DND-41 (cell line): Measurements from ENCODE around the gene ATP9A.

Experiments used
- ATAC-seq: fragments of 200-7000 bp; cut with Tn5 transposase; 3 replicates; pipeline ENCODE4 v1.9.1; 2021; ENCODE audit warnings: low read depth; ENCODE audit not compliant: insufficient read depth
- DNase-seq: peaks from one replicate; pipeline ENCODE4 v3.0.0-alpha.2; 2020
- H2AFZ ChIP-seq: 2 replicates; pipeline ENCODE4 v1.6.0; 2012; ENCODE audit warnings: low read depth, low read length
- H3K27ac ChIP-seq: 2 replicates; pipeline ENCODE4 v1.5.1; 2012; ENCODE audit warnings: low read length, inconsistent platforms
- H3K27me3 ChIP-seq: fragments of 200-600 bp; sonication (generic); 2 replicates; pipeline ENCODE4 v1.6.0; 2012; ENCODE audit warnings: low read length, mild to moderate bottlenecking, inconsistent platforms; ENCODE audit not compliant: insufficient read depth, poor library complexity
- H3K36me3 ChIP-seq: 2 replicates; pipeline ENCODE4 v1.5.1; 2012; ENCODE audit warnings: low read length, inconsistent platforms; ENCODE audit not compliant: insufficient read depth
- H3K4me1 ChIP-seq: 2 replicates; pipeline ENCODE4 v1.5.1; 2012; ENCODE audit warnings: mild to moderate bottlenecking, low read length; ENCODE audit not compliant: insufficient read depth
- H3K4me2 ChIP-seq: 2 replicates; pipeline ENCODE4 v1.6.0; 2012; ENCODE audit warnings: mild to moderate bottlenecking, moderate library complexity, low read length, inconsistent platforms; ENCODE audit not compliant: insufficient read depth
- H3K4me3 ChIP-seq, 2 experiments: fragments of 200-600 bp in 1 of 2; shearing (Covaris generic) in 1 of 2; 2 replicates each; pipeline ENCODE4 v1.5.1; 2012 to 2016; ENCODE audit warnings: inconsistent platforms in 2 of 2, low read length in 2 of 2, mild to moderate bottlenecking in 2 of 2, low read depth in 1 of 2, moderate library complexity in 1 of 2
- H3K79me2 ChIP-seq: 2 replicates; pipeline ENCODE4 v1.6.0; 2012; ENCODE audit warnings: low read length, inconsistent platforms; ENCODE audit not compliant: insufficient read depth
- H3K9ac ChIP-seq: 2 replicates; pipeline ENCODE4 v1.6.0; 2012; ENCODE audit warnings: low read depth, mild to moderate bottlenecking, inconsistent platforms, low read length, moderate library complexity
- H3K9me3 ChIP-seq: 2 replicates; pipeline ENCODE4 v1.5.1; 2012; ENCODE audit warnings: low read length, moderate library complexity, mild to moderate bottlenecking, inconsistent platforms; ENCODE audit not compliant: insufficient read depth, severe bottlenecking
- H4K20me1 ChIP-seq: 2 replicates; pipeline ENCODE4 v1.6.0; 2012; ENCODE audit warnings: low read length; ENCODE audit not compliant: insufficient read depth
- CTCF ChIP-seq: IDR thresholded peaks from 2 replicates; pipeline ENCODE4 v1.5.1; 2012; ENCODE audit warnings: borderline replicate concordance, low read length, moderate library complexity, mild to moderate bottlenecking; ENCODE audit not compliant: poor library complexity, severe bottlenecking; ENCODE audit errors: extremely low read depth
- EZH2 ChIP-seq: IDR thresholded peaks from 3 replicates; pipeline ENCODE4 v1.6.1; 2012; ENCODE audit warnings: borderline replicate concordance, low read depth, mild to moderate bottlenecking, moderate library complexity, low read length, inconsistent platforms; ENCODE audit not compliant: severe bottlenecking

The ATP9A gene

DNA sequence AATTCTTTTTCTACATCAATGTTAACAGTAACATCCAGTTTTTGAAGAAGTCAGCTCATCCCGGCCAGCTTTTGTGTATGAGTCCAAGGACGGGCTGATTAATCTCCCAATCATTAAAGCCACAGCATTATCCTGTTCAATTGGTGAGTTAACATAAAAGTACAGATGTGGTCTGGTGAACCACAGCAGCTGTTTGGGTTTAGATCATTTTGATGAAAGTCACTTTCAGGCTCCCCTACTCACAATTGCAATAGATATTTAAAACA is 156.6 kb downstream of the ATP9A start:
- Histone ChIP-seq H3K4me3 (no peak overlapping the region), H2AFZ (no peak overlapping the region), H3K4me1 (no peaks in the 10 kb centered on the region), H3K36me3 (no peaks in the 10 kb centered on the region), H3K9ac (no peak overlapping the region), H3K79me2 (no peaks in the 10 kb centered on the region), H3K27me3 (peaks cover 2% of the 10 kb centered on the region), H3K27ac (no peak overlapping the region), H3K4me2 (no peak overlapping the region), H3K9me3 (no peaks in the 10 kb centered on the region), H4K20me1 (0 out of 2 replicates have a peak, but pooled peaks cover 2% of the 10 kb centered on the region)
- DNase-seq (no peak), ATAC-seq (no peak)
- no peak for TF ChIP-seq CTCF
- no peak for TF ChIP-seq EZH2

GRCh38 chr20:51610761-51611624 is 157.2 kb downstream of the ATP9A start:
- ATAC-seq (no peak), DNase-seq (no peak)
- Histone ChIP-seq H3K4me3 (no peak overlapping the region), H3K9ac (no peak overlapping the region), H3K36me3 (no peaks in the 10 kb centered on the region), H3K27ac (no peak overlapping the region), H4K20me1 (0 out of 2 replicates have a peak, but pooled peaks cover 2% of the 10 kb centered on the region), H2AFZ (no peak overlapping the region), H3K4me2 (no peak overlapping the region), H3K79me2 (no peaks in the 10 kb centered on the region), H3K27me3 (peaks cover 2% of the 10 kb centered on the region), H3K4me1 (no peaks in the 10 kb centered on the region), H3K9me3 (no peaks in the 10 kb centered on the region)
- TF ChIP-seq EZH2 (no peak), CTCF (no peak)

- H3K9me3 ChIP-seq, result no peaks in the 10 kb centered on the region
- H3K9ac ChIP-seq, result no peak overlapping the region
- H3K4me2 ChIP-seq, result no peak overlapping the region
- H3K27me3 ChIP-seq, result peaks cover 2% of the 10 kb centered on the region
- no peaks in the 10 kb centered on the region for H3K79me2 ChIP-seq
- ATAC-seq (no peak), DNase-seq (no peak)
- H3K27ac ChIP-seq, result no peak overlapping the region
- H3K4me3 ChIP-seq, result no peak overlapping the region
- H4K20me1 ChIP-seq, result 0 out of 2 replicates have a peak, but pooled peaks cover 2% of the 10 kb centered on the region
- H3K4me1 ChIP-seq, result no peaks in the 10 kb centered on the region
- H3K36me3 ChIP-seq, result no peaks in the 10 kb centered on the region
- TF ChIP-seq CTCF, result no peak
- no peak for TF ChIP-seq EZH2
- H2AFZ ChIP-seq, result no peak overlapping the region
Observed at GRCh38 chr20:51610111-51610510, 158.1 kb downstream of the ATP9A start.
